VCaP (cell line): ENCODE measurements around the gene CCKAR.

Experiments used
- H3K27ac ChIP-seq: fragments of 450-650 bp; 2 replicates; pipeline ENCODE4 v1.5.1; 2017
- CTCF ChIP-seq: fragments of 450-650 bp; conservative IDR thresholded peaks from 2 replicates; pipeline ENCODE4 v1.5.1; 2017; ENCODE audit warnings: mild to moderate bottlenecking, moderate library complexity

Gene CCKAR

GRCh38 chr4:26489101-26489985 is 941 bp downstream of the CCKAR start:
- no peak for TF ChIP-seq CTCF
- H3K27ac ChIP-seq = no peak overlapping the region

GRCh38 chr4:26485684-26486083 is 4.6 kb downstream of the CCKAR start:
- TF ChIP-seq CTCF = no peak

GRCh38 chr4:26484516-26484915 is 5.8 kb downstream of the CCKAR start:
- no peak for TF ChIP-seq CTCF
- no peak overlapping the region for H3K27ac ChIP-seq

More at GRCh38 chr4:26485684-26486083, 4.6 kb downstream of the CCKAR start:
- H3K27ac ChIP-seq = no peak overlapping the region; the same call in 1 of the 2 replicates

- TF ChIP-seq CTCF = no peak
- no peak overlapping the region for H3K27ac ChIP-seq
Observed at GRCh38 chr4:26484032-26484515, 6.2 kb downstream of the CCKAR start.

GRCh38 chr4:26482508-26483462 is 7.5 kb downstream of the CCKAR start:
- H3K27ac ChIP-seq = peak overlapping the region; percentile 31
- no peak for TF ChIP-seq CTCF

GRCh38 chr4:26478330-26478729 is 12.0 kb downstream of the CCKAR start:
- no peak for TF ChIP-seq CTCF
- H3K27ac ChIP-seq = no peak overlapping the region

GRCh38 chr4:26476545-26476944 is 13.7 kb downstream of the CCKAR start:
- TF ChIP-seq CTCF = no peak
- no peak overlapping the region for H3K27ac ChIP-seq
